LNCaP clone FGC (cell line): ENCODE data around the gene LRRC27.

Experiments
- DNase-seq: peaks from one replicate; pipeline ENCODE4 v3.0.0-alpha.2; 2011; ENCODE audit warnings: low read depth
- H3K4me3 ChIP-seq: 2 replicates; pipeline ENCODE4 v1.5.1; 2011; ENCODE audit warnings: mild to moderate bottlenecking, low read depth, low read length, control low read depth
- CTCF ChIP-seq: IDR thresholded peaks from 2 replicates; pipeline ENCODE4 v1.5.1; 2012; ENCODE audit warnings: mild to moderate bottlenecking; ENCODE audit not compliant: control insufficient read depth, insufficient read depth; ENCODE audit errors: extremely low read depth

LRRC27 gene

GRCh38 chr10:132413226-132414205 is 81.5 kb downstream of the LRRC27 start:
- no peak for TF ChIP-seq CTCF
- no peak for DNase-seq
- no peak overlapping the region for H3K4me3 ChIP-seq

GRCh38 chr10:132414402-132415016 is 82.5 kb downstream of the LRRC27 start:
- DNase-seq, result no peak
- no peak for TF ChIP-seq CTCF
- H3K4me3 ChIP-seq, result no peak overlapping the region

- no peak for DNase-seq
- no peak for TF ChIP-seq CTCF
- no peak overlapping the region for H3K4me3 ChIP-seq
These were observed 83.3 kb downstream of the LRRC27 start for GRCh38 chr10:132415255-132415654.

- no peak for TF ChIP-seq CTCF
- H3K4me3 ChIP-seq, result no peak overlapping the region
- DNase-seq, result no peak
These were observed 84.0 kb downstream of the LRRC27 start for GRCh38 chr10:132415956-132416355.

- H3K4me3 ChIP-seq, result no peak overlapping the region
- TF ChIP-seq CTCF, result no peak
- no peak for DNase-seq
These were observed 84.7 kb downstream of the LRRC27 start for GRCh38 chr10:132416566-132417256.

GRCh38 chr10:132417257-132417910 is 85.4 kb downstream of the LRRC27 start:
- no peak for DNase-seq
- TF ChIP-seq CTCF, result no peak

More at GRCh38 chr10:132417257-132417910, 85.4 kb downstream of the LRRC27 start:
- no peak overlapping the region for H3K4me3 ChIP-seq
